KBM-7 (cell line): Measurements from ENCODE around the gene PARPBP.
A peak's percentile ranks its signal among the peaks of the same experiment; 100 is the strongest.
"Not testable (repeated sequence)": the region's sequence is repeated elsewhere in the genome, so short reads cannot be mapped to it uniquely, and the experiment has no call there.

Experiments used
- DNase-seq: peaks from one replicate; pipeline ENCODE4 v3.0.0-alpha.2; 2015
- in situ Hi-C: fragments of 300-500 bp; cut with MboI; formaldehyde crosslinking; loops from 2 replicates; pipeline ENCODE4 v1.14.3; 2020; ENCODE audit warnings: low sequenced_read_pairs, low pct_unique_long_range_greater_than_20kb, mixed read lengths

Gene PARPBP

DNA sequence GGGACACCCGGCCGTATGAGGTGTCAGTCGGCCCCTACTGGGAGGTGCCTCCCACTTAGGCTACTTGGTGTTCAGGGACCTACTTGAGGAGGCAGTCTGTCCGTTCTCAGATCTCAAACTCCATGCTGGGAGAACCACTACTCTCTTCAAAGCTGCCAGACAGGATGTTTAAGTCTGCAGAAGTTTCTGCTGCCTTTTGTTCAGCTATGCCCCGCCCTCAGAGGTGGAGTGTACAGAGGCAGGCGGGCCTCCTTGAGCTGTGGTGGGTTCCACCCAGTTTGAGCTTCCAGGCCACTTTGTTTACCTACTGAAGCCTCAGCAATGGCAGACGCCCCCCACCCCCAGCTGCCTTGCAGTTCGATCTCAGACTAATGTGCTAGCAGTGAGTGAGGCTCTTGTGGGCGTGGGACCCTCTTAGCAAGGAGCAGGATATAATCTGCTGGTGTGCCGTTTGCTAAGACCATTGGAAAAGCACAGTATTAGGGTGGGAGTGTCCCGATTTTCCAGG lies 22.9 kb downstream of the PARPBP start:
- in situ Hi-C loops, DNase-seq: not testable (repeated sequence)

DNA sequence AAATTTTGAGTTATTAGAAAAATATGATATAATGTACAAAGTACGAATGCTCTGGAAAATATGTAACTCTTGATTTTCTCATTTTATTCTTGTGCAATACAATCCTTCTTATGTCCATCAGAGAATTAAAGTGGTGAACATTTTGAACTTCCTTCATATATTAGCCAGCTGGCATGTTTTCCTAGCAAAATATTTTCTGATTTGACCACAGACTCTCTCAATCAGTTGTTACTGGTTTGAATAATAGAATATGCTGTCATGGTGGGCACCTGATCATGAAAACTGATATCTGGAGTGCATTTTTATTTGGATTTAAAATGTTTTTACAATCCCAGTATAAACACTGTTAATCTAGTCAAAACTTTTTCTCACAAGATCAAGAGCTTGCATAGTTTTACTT lies 24.2 kb downstream of the PARPBP start:
- DNase-seq = no peak
- in situ Hi-C loops = no loop called here

DNA sequence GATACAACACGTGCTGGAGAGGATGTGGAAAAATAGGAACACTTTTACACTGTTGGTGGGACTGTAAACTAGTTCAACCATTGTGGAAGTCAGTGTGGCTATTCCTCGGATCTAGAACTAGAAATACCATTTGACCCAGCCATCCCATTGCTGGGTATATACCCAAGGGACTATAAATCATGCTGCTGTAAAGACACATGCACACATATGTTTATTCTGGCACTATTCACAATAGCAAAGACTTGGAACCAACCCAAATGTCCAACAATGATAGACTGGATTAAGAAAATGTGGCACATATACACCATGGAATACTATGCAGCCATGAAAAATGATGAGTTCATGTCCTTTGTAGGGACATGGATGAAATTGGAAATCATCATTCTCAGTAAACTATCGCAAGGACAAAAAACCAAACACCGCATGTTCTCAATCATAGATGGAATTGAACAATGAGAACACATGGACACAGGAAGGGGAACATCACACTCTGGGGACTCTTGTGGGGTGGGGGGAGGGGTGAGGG lies 27.1 kb downstream of the PARPBP start:
- in situ Hi-C loops, DNase-seq: not testable (repeated sequence)

DNA sequence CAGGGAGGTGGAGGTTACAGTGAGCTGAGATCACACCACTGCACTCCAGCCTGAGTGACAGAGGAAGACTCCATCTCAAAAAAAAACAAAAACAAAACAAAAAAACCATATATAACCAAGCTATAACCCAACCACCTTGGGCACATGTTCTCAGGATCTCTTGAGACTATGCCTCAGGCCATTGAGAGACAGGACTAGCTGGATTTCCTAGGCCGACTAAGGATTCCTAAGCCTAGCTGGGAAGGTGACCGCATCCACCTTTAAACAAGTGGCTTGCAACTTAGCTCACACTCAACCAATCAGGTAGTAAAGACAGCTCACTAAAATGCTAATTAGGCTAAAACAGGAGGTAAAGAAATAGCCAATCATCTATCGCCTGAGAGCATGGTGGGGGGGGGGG lies 35.2 kb downstream of the PARPBP start:
- DNase-seq, in situ Hi-C loops: not testable (repeated sequence)

DNA sequence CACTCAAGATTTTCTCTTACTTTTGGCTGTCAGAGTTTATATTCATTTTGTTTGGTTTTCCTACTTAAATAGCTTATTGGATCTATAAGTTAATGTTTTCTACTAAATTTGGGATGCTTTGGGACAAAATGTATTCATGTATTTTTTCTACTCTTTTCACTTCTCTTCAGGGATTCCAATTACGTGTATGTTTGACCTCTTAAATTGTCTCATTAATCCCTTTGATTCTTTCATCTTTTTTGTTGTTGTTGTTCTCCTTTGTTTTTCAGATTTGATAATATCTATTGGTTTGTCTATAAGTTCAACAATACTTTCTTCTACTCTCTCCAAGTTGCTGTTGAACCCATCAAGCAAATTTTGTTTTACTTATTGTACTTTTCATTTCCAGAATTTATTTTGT lies 43.4 kb downstream of the PARPBP start:
- in situ Hi-C loops = no loop called here

DNA sequence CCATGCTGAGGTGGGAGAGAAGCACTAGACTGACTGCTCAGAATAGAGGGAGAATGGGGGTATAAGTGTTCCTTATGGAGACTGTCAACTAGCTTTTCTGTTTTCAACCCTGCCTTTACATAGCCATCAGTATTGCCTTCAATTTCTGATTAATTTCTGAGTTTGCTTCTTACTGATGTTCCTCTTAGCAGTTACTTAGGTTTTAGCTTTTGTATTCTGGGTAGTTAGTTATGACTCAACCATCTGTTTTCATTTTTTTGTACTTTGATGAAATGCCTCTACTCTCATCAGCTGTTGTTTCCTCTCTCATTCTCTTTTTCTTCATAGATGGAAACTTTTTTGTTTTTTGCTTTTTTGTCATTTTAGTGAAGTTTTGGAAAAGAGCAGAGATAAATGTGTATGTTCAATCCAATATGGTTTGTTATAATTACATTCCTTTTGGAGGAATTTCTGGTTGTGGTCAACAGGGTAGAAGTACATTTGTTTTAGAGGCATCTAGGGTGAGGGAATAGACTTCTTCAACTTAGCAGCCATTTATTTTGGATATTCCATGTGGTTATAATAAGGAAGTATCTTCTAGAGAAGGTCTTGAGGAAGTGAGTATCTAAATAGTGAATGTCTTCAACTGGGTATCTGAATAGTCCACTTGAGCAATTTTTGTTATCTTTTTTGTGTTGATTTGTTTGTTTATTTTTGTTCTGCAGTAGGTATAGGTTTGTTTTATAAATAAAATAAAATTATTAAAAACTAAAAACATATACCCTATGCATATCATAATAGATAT lies 48.0 kb downstream of the PARPBP start:
- in situ Hi-C loops = no loop called here
- DNase-seq = no peak

More for the DNA sequence above, 43.4 kb downstream of the PARPBP start:
- no peak for DNase-seq

DNA sequence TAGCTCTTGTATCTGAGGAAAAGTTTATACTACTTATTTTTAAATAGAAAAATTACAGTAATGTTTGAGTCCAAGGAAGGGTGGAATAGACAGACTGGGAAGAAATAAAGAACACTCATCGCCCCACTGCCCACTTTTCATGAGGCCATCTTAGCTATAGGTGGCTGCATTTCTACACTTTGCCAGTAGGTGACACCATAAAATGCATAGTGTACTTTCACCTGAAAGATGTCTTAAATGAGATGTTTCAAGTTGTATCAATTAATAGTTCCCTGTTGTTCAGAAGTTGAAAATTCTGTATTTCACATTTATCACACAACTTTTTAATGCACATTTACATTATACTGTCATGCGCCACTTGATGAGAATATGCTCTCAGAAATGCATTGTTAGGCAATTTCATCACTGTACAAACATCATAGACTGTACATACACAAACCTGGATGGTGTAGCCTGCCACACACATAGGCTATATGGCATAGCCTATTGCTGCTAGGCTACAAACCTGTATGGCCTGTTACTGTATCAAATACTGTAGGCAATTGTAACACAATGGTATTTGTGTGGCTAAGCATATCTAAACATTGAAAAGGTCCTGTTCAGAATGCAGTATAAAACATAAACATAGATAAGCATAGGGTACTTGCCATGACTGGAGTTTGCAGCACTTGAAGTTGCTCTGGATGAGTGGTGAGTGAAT lies 50.1 kb downstream of the PARPBP start:
- in situ Hi-C loops = no loop called here
- peak; percentile 15 for DNase-seq

DNA sequence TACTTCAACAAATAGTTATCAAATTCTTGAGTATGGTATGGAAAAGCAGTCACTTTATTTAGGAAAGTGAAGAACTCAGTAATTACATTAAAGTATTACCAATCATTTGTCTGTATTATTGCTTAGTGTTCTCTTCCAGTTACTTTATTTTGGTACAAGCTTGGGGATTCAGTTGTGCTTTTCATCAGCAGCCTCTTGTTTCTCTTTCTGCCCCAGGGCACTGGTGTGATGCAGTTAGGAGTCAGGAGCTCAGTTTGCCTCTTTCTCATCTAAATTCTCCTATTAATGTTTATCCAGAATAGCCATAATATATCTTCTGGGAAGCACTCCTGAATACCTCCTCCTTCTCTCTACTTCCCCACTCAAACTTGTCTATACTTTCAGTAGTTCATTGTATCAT lies 52.0 kb downstream of the PARPBP start:
- no peak for DNase-seq
- in situ Hi-C loops = no loop called here

DNA sequence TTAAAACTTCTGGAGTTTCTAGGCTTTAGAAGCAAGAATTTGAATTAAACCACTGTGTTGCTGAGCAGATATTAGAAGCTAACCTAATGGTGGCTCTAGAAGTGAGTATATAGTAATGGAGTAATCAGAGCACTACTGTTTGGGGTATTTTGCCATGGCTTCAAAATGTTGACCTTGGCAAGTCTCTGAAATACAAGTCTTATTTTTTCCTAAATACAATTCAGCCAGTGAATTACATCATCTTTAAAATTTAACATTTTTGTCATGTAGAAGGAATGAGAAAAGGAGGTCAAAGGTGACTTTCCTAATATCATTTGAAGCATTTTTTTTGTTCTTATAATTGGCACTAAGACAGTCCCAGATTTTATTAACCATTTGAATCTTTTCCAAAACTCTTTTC lies 52.5 kb downstream of the PARPBP start:
- in situ Hi-C loops = no loop called here

DNA sequence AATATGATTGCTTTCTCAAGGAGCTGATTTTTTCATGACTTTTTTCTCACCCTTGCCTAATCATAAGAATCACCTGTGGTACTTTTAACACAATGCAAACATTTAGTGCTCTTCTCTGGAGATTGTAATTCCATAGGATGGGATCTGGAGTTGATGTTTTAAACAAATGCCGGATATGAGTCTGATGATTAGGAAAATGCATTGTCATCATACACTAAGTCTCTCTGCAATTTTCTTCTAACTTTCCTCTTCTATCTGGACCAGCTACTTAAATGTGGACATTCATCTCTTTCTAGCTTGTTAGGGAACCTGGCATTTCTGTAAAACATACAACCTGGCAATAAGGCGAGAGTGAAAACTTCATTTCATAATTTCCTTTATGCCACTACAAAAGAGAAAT lies 54.1 kb downstream of the PARPBP start:
- in situ Hi-C loops = no loop called here
- no peak for DNase-seq

More for the DNA sequence above, 52.5 kb downstream of the PARPBP start:
- no peak for DNase-seq

DNA sequence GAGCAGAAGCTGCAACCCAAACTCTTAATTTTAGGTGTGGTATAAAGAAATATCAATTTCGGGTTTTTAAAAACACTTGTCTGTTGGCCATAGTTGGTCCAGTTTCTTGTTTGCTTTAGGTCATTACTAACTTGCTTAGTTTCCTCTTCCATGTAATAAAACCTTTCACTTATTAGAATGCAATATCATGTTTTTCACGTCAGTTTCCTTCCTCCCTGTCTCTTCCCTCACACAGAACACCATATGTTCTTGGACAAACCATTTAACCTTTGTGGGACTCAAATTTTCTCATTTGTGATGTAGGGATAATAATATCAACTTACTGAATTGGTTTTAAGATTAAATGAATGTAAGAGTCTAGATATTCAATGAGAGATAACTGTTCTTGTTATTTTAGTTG lies 54.8 kb downstream of the PARPBP start:
- in situ Hi-C loops = no loop called here
- DNase-seq = no peak

DNA sequence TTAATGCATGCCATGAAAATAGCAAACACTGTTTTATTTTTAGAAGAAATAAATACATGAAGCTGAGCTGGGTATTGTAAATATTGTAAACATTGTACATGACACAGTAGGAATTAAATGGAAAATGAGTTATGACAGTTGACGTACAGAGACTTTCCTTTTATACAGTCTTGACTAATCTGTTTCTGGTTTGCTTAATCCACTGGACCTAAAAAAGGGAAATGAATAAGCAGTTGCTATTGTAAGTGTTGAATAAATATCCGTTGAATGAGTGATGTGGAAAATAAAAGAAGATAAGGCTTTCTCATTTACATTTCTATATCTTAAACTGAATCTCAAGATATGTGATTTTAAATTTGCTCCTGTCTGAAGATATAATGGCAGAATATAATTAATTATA lies 62.7 kb downstream of the PARPBP start:
- in situ Hi-C loops = no loop called here
- peak; percentile 19 for DNase-seq

DNA sequence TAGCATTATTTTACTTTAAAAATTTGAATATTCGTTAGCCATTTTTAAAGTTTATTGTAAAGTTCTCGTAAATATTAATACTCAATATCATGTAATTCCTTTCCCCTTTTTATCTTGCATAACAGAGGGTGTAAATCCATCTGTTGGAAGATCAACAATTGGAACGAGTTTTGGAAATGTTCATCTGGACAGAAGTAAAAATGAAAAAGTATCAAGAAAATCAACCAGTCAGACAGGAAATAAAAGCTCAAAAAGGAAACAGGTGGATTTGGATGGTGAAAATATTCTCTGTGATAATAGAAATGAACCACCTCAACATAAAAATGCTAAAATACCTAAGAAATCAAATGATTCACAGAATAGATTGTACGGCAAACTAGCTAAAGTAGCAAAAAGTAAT lies 75.8 kb downstream of the PARPBP start:
- in situ Hi-C loops = no loop called here
- DNase-seq = no peak

DNA sequence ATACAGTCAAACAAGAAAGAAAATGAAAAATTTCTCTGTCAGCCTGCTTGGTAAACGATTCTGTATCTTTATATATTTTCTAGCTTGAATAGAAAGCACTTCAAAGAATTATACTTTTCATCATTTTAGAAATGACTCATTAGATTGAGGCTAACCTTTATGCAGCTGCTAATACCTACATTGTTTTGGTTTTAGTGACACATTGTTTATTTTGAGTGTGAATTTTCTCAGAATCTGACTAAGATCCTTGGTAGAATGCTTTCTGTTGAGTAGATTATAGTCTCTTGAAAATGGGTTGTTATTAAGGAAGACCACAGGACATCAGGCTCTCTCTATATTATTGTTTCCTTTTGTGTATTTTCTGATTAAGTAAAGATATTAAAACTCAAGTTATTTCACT lies 77.8 kb downstream of the PARPBP start, which contains the start of gene PMCH:
Gene PMCH, minus strand, starts transcription at position 45 of the 400 bp plus-strand sequence. CDS start 63 bp downstream, outside the sequence.
- in situ Hi-C loops = no loop called here
- DNase-seq = no peak

DNA sequence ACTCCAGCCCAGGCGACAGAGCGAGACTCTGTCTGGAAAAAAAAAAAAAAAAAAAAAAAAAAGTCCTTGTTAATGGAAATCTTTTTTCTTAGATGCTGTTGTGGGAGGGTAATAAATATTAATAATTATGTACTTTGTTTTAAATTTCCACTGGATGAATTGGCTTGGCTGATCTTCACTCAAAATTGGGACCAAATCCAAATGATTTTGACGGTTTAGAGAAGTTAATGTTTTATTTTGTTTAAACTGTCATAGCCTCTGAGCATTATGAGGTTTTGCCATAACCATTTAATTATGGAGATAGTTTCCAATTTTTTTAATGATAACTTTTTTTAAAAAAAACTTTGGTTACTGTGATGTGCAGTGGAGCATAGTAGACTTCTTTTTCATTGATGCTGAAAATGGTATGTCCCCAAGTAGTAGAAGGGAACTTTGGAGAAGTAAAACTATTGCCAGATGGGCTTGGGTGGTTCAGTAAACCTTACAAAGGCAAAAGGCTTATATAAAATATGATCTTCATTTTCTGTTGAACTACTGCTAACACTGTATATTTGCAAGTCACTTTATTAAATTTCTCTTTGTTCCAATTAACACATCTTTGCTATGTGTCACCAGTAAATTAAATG lies 81.6 kb downstream of the PARPBP start:
- in situ Hi-C loops = no loop called here
- no peak for DNase-seq

DNA sequence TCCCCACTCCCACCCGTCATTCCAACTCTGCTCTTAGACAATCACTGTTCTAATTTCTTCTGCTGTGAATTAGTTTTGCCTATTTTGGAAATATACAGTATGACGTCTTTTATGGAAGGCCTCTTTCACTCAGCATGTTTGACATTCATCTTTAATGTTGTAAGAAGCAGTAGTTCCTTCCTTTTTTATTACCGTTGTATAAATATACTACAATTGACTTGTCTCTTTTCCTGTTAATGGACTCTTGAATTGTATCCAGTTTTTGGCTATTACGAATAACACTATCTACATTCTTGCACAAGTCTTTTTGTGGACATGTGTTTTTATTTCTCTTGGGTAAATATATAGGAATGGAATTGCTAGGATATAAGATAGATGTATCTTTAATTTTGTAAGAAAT lies 82.6 kb downstream of the PARPBP start:
- in situ Hi-C loops = no loop called here
- no peak for DNase-seq

DNA sequence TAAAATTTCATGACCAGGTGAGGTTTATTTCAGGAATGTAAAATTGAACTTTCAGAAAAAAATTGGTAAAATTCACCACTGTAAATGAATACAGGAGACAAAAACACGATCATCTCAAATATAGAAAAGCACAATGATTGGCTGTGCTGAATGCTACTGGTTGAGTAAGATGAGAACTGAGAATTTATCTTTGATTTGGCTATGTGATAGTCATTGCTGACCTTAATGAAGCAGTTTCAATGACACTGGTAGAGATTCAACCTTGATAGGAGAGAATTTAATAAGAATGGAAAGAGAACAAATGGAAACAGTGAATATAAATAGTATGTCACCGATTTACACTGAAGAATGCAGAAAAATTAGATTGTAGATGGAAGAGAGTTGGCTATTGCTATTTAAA lies 84.0 kb downstream of the PARPBP start:
- in situ Hi-C loops = no loop called here
- DNase-seq = no peak

DNA sequence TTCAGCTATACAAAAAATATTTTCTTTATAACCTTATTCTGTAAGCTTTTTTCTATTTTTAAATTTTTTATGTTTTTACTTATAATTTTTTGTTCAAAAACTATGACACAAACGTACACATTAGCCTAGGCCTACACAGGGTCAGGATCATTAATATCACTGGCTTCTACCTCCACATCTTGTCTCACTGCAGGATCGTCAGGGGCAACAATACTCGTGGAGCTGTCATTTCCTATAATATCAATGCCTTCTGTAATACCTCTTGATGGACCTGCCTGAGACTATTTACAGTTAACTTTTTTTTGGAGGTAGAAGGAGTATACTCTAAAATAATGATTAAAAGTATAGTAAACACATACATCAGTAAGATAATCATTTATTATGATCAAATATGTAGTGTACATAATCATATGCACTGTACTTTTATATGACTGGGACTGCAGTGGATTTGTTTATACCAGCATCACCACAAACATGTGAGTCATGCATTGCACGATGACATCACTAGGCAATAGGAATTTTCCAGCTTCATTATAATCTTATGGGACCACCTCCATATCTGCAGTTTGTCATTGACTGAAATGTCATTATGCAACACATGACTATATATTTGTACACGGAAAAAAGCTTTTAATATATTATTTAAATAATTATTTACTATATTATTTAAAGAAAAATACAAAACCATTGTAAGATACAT lies 96.2 kb downstream of the PARPBP start:
- DNase-seq = no peak
- in situ Hi-C loops = no loop called here

DNA sequence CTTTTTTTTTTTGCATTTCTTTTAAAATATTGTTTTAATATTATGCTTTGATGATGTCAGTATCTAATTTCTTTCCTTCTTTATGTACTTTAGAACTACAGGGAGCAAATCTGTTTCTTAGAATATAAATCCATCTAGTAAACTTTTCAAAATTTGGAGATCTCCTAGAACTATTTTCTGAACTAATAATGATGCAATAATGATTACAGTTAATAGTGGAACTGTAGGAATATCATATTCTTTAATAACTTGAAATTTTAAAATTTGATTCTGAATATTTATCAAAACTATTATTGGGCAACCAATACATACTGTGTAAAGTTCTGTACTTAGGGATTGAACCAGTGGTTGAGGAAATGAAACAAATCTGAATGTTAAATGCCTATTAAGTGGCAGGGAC lies 100.8 kb downstream of the PARPBP start:
- DNase-seq = no peak
- in situ Hi-C loops = no loop called here
